HCT116 (cell line): ENCODE data around the gene NINJ2.

ENCODE experiments used
- POLR2A ChIP-seq: IDR thresholded peaks from 2 replicates; pipeline ENCODE4 v1.7.0; 2011; ENCODE audit warnings: borderline replicate concordance; ENCODE audit not compliant: insufficient read depth, insufficient read length; ENCODE audit errors: extremely low read depth
- TF ChIP-seq, protein P1 (sequence below), 3 experiments: fragments of 200-600 bp in 1 of 3; sonication (generic) in 1 of 3; IDR thresholded peaks in 2 of 3; conservative IDR thresholded peaks in 1 of 3; 2 replicates each; pipeline ENCODE4 v1.5.1; 2012 to 2017; ENCODE audit warnings: low read depth in 2 of 3, low read length in 2 of 3, antibody characterized with exemption in 1 of 3, borderline replicate concordance in 1 of 3, control low read depth in 1 of 3, mild to moderate bottlenecking in 1 of 3, mixed read lengths in 1 of 3, mixed run types in 1 of 3, moderate library complexity in 1 of 3; ENCODE audit not compliant: insufficient read depth in 1 of 3

DNA sequence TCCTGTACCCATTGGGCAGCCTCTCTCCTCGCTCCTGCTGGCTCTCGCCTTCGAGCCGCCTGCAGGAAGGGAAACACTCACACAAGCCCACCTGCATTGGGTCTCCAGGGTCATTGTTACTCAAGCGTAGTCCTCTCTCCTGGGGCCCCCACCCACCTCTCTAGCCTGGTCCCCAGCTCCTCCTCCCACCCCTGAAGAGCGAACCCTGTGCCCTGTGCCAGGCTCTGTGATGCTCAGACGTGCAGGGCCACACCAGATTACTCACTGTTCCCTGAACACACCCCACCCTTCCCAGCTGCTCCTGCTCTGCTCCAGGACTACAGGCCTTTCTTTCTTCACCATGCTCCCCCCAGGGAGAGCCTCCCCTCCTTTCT is 88.1 kb downstream of the NINJ2 start:
- no peak for TF ChIP-seq POLR2A
- TF ChIP-seq, protein P1, sequence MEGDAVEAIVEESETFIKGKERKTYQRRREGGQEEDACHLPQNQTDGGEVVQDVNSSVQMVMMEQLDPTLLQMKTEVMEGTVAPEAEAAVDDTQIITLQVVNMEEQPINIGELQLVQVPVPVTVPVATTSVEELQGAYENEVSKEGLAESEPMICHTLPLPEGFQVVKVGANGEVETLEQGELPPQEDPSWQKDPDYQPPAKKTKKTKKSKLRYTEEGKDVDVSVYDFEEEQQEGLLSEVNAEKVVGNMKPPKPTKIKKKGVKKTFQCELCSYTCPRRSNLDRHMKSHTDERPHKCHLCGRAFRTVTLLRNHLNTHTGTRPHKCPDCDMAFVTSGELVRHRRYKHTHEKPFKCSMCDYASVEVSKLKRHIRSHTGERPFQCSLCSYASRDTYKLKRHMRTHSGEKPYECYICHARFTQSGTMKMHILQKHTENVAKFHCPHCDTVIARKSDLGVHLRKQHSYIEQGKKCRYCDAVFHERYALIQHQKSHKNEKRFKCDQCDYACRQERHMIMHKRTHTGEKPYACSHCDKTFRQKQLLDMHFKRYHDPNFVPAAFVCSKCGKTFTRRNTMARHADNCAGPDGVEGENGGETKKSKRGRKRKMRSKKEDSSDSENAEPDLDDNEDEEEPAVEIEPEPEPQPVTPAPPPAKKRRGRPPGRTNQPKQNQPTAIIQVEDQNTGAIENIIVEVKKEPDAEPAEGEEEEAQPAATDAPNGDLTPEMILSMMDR (IDR thresholded peaks at IDR 0.05 in 2 of 3, conservative IDR thresholded peaks at IDR 0.05 in 1 of 3; ENCODE audit: borderline replicate concordance in 1 of 3, insufficient read depth in 1 of 3, low read depth in 2 of 3, low read length in 2 of 3) = no peak
